Coronary artery (tissue), 2 donors: ENCODE data around the gene ZNF474.

ENCODE experiments used
- DNase-seq: peaks from one replicate; pipeline ENCODE4 v3.0.0-alpha.2; 2017; ENCODE audit warnings: low spot score
- H3K27ac ChIP-seq, 2 donors: fragments of 200-600 bp; sonication (generic); one replicate each; pipeline ENCODE4 v1.5.1; 2016 to 2019
- H3K4me3 ChIP-seq: fragments of 200-600 bp; sonication (generic); 2 replicates; pipeline ENCODE4 v1.5.1; 2016; ENCODE audit warnings: mild to moderate bottlenecking, moderate library complexity
- CTCF ChIP-seq: fragments of 200-600 bp; sonication (generic); IDR thresholded peaks from one replicate; pipeline ENCODE4 v1.5.1; 2019; ENCODE audit warnings: antibody characterized with exemption

The ZNF474 gene

GRCh38 chr5:122142480-122143164, 13.3 kb downstream of the ZNF474 start:
- H3K4me3 ChIP-seq, result no peak overlapping the region
- no peak for DNase-seq
- no peak overlapping the region for H3K27ac ChIP-seq
- TF ChIP-seq CTCF, result no peak

- no peak for TF ChIP-seq CTCF
- no peak for DNase-seq
- no peak overlapping the region for H3K4me3 ChIP-seq
Observed at GRCh38 chr5:122144236-122144635, 14.9 kb downstream of the ZNF474 start.

GRCh38 chr5:122145906-122146305, 16.6 kb downstream of the ZNF474 start:
- Histone ChIP-seq H3K27ac (no peak overlapping the region), H3K4me3 (no peak overlapping the region)
- DNase-seq, result no peak
- no peak for TF ChIP-seq CTCF

More at GRCh38 chr5:122144236-122144635, 14.9 kb downstream of the ZNF474 start:
- no peak overlapping the region for H3K27ac ChIP-seq

- no peak for DNase-seq
- Histone ChIP-seq H3K4me3 (no peak overlapping the region), H3K27ac (no peak overlapping the region)
- TF ChIP-seq CTCF, result no peak
Observed at GRCh38 chr5:122149321-122150090, 20.2 kb downstream of the ZNF474 start.

GRCh38 chr5:122150215-122150614, 20.9 kb downstream of the ZNF474 start:
- no peak for TF ChIP-seq CTCF
- Histone ChIP-seq H3K4me3 (no peak overlapping the region), H3K27ac (no peak overlapping the region)
- no peak for DNase-seq

- Histone ChIP-seq H3K4me3 (no peak overlapping the region), H3K27ac (no peak overlapping the region)
- no peak for TF ChIP-seq CTCF
- no peak for DNase-seq
Observed at GRCh38 chr5:122151640-122152039, 22.3 kb downstream of the ZNF474 start.
